Dedifferentiated amniotic fluid mesenchymal stem cell (primary cell): ENCODE data around the gene GRIP1.

Source experiments
- DNase-seq: peaks from one replicate; pipeline ENCODE4 v3.0.0-alpha.2; 2016; ENCODE audit errors: extremely low spot score

The GRIP1 gene

GRCh38 chr12:66456612-66457011 lies 222.3 kb downstream of the GRIP1 start:
- no peak for DNase-seq

- no peak for DNase-seq
Measured at GRCh38 chr12:66453844-66454243, 225.0 kb downstream of the GRIP1 start.

- no peak for DNase-seq
Measured at GRCh38 chr12:66453120-66453519, 225.8 kb downstream of the GRIP1 start.

GRCh38 chr12:66449531-66449930 lies 229.3 kb downstream of the GRIP1 start:
- DNase-seq, result no peak

- DNase-seq, result no peak
Measured at GRCh38 chr12:66447643-66448042, 231.2 kb downstream of the GRIP1 start.

- no peak for DNase-seq
Measured at GRCh38 chr12:66446276-66446675, 232.6 kb downstream of the GRIP1 start.

GRCh38 chr12:66441905-66442559 lies 236.8 kb downstream of the GRIP1 start:
- DNase-seq, result no peak

GRCh38 chr12:66438601-66439000 lies 240.3 kb downstream of the GRIP1 start:
- no peak for DNase-seq

GRCh38 chr12:66430106-66430505 lies 248.8 kb downstream of the GRIP1 start:
- DNase-seq, result no peak

- DNase-seq, result no peak
Measured at GRCh38 chr12:66428870-66429269, 250.0 kb downstream of the GRIP1 start.

GRCh38 chr12:66428261-66428660 lies 250.6 kb downstream of the GRIP1 start:
- DNase-seq, result no peak

GRCh38 chr12:66426696-66427095 lies 252.2 kb downstream of the GRIP1 start:
- DNase-seq, result no peak

GRCh38 chr12:66423266-66423665 lies 255.6 kb downstream of the GRIP1 start:
- no peak for DNase-seq

- DNase-seq, result no peak
Measured at GRCh38 chr12:66418908-66419307, 260.0 kb downstream of the GRIP1 start.

- DNase-seq, result no peak
Measured at GRCh38 chr12:66417217-66417616, 261.7 kb downstream of the GRIP1 start.

GRCh38 chr12:66409195-66409871 lies 269.5 kb downstream of the GRIP1 start:
- peak; percentile 19 for DNase-seq

GRCh38 chr12:66405395-66405794 lies 273.5 kb downstream of the GRIP1 start:
- DNase-seq, result no peak

- DNase-seq, result no peak
Measured at GRCh38 chr12:66403746-66404145, 275.1 kb downstream of the GRIP1 start.

GRCh38 chr12:66399911-66400306 lies 279.0 kb downstream of the GRIP1 start:
- DNase-seq, result no peak

- no peak for DNase-seq
Measured at GRCh38 chr12:66398931-66399910, 279.7 kb downstream of the GRIP1 start.

GRCh38 chr12:66397574-66398290 lies 281.1 kb downstream of the GRIP1 start:
- DNase-seq, result no peak

- no peak for DNase-seq
Measured at GRCh38 chr12:66393890-66394289, 285.0 kb downstream of the GRIP1 start.
